Right lobe of liver (tissue), 6 donors: ENCODE measurements around the gene SLC8A1. TPM values are rescaled to one million over a fixed set of nuclear protein-coding genes. Genes with fewer than 3 reads are reported as not detected.

Experiments
- ATAC-seq, 4 donors: fragments of 200-7000 bp; cut with Tn5 transposase; one replicate each; pipeline ENCODE4 v1.9.1; 2020; ENCODE audit warnings: mild to moderate bottlenecking in 4 of 4, moderate library complexity in 4 of 4
- DNase-seq, 3 donors: peaks; one replicate each; pipeline ENCODE4 v3.0.0-alpha.2; 2020
- H3K27ac ChIP-seq, 3 donors: fragments of 200-600 bp; one replicate each; pipeline ENCODE4 v1.8.0; 2022
- H3K27me3 ChIP-seq, 2 donors: fragments of 200-600 bp; one replicate each; pipeline ENCODE4 v1.8.0; 2022
- H3K36me3 ChIP-seq, 4 donors: fragments of 200-600 bp; sonication (generic) in 1 of 4; one replicate each; pipeline versions ENCODE4 v1.5.1 to v1.8.0; 2017 to 2022; ENCODE audit warnings: control low read depth in 1 of 4
- H3K4me1 ChIP-seq, 4 donors: fragments of 200-600 bp; sonication (generic) in 1 of 4; one replicate each; pipeline versions ENCODE4 v1.5.1 to v1.8.0; 2017 to 2022; ENCODE audit warnings: control low read depth in 1 of 4
- H3K4me3 ChIP-seq, 3 donors: fragments of 200-600 bp; one replicate each; pipeline ENCODE4 v1.8.0; 2022
- H3K9me3 ChIP-seq, 4 donors: fragments of 200-600 bp; sonication (generic) in 1 of 4; one replicate each; pipeline versions ENCODE4 v1.5.1 to v1.8.0; 2017 to 2022; ENCODE audit warnings: control low read depth in 1 of 4
- CTCF ChIP-seq, 4 donors: fragments of 200-600 bp in 3 of 4; fragments of 450-650 bp in 1 of 4; IDR thresholded peaks; one replicate each; pipeline versions ENCODE4 v1.5.1 to v1.8.0; 2016 to 2022; ENCODE audit warnings: antibody characterized with exemption in 4 of 4, mild to moderate bottlenecking in 2 of 4
- POLR2A ChIP-seq: fragments of 450-650 bp; IDR thresholded peaks from one replicate; pipeline ENCODE4 v1.6.1; 2017; ENCODE audit warnings: antibody characterized with exemption, mild to moderate bottlenecking
- WGBS: methylation state at CpG from one replicate; pipeline ENCODE4 v1.1.6; 2018; ENCODE audit warnings: low coverage, low lambda C conversion rate; ENCODE audit not compliant: insufficient coverage; ENCODE audit errors: missing lambda C conversion rate; 5-methylcytosine and 5-hydroxymethylcytosine counted together
- intact Hi-C, 2 donors: fragments of 100-400 bp; cut with DNase I; formaldehyde crosslinking; loops; one replicate each; pipeline versions ENCODE4 v1.11.2 to v1.14.1; 2022
- total RNA-seq, 6 experiments: library from RNA; depleted of rRNA in 2 of 6; stranded (reverse); fragments of >200 nt in 2 of 6; fragmentation: NEBNext Ultra II Directional in 3 of 6; extraction: Animal tissue kit (Norgen Biotek cat#: 25700) in 3 of 6; gene quantifications; one replicate each; pipeline versions ENCODE4 v1.1.0 to v1.2.4, GENCODE V29; 2016 to 2023
- donor health status: DM: no; HTN: yes; CAD: no.
- donor health status: DM: no; HTN: no; CAD: no.
- donor health status: DM: no; HTN: no; CAD: no.
- donor health status: DM: no; HTN: yes; CAD: no.
- donor health status: DM: no; HTN: yes; CAD: no.

The SLC8A1 gene
- total RNA-seq, 6 experiments from 2014 or later, result 3.3 to 12.1 (median 4.9) TPM

- Histone ChIP-seq H3K4me3 (no peak overlapping the region), H3K27ac (no peak overlapping the region), H3K36me3 (no peaks in the 10 kb centered on the region), H3K9me3 (no peaks in the 10 kb centered on the region), H3K4me1 (no peaks in the 10 kb centered on the region), H3K27me3 (no peaks in the 10 kb centered on the region)
- DNase-seq (no peak), ATAC-seq (no peak)
- TF ChIP-seq POLR2A (no peak), CTCF (IDR thresholded peaks at IDR 0.05) (no peak)
- WGBS, result 80% methylated on average over 1 of the region's 1 CpG
- intact Hi-C loops, result no loop called here
Observed at GRCh38 chr2:40266201-40266600, 185.7 kb downstream of the SLC8A1 start.

GRCh38 chr2:40265602-40266001 is 186.3 kb downstream of the SLC8A1 start:
- Histone ChIP-seq H3K4me1 (no peaks in the 10 kb centered on the region), H3K27me3 (no peaks in the 10 kb centered on the region), H3K27ac (no peak overlapping the region), H3K9me3 (no peaks in the 10 kb centered on the region), H3K4me3 (no peak overlapping the region), H3K36me3 (no peaks in the 10 kb centered on the region)
- DNase-seq (no peak), ATAC-seq (no peak)
- TF ChIP-seq CTCF (IDR thresholded peaks at IDR 0.05) (no peak), POLR2A (no peak)
- intact Hi-C loops, result no loop called here

GRCh38 chr2:40261042-40261441 is 190.8 kb downstream of the SLC8A1 start:
- H3K9me3 ChIP-seq, result no peaks in the 10 kb centered on the region
- no peak for DNase-seq
- no peaks in the 10 kb centered on the region for H3K4me1 ChIP-seq
- no peaks in the 10 kb centered on the region for H3K36me3 ChIP-seq
- 24% methylated on average over 2 of the region's 2 CpGs for WGBS
- no peaks in the 10 kb centered on the region for H3K27me3 ChIP-seq
- H3K27ac ChIP-seq, result no peak overlapping the region
- no peak for ATAC-seq
- no peak for TF ChIP-seq CTCF (IDR thresholded peaks at IDR 0.05)
- no peak for TF ChIP-seq POLR2A
- intact Hi-C loops, result no loop called here
- H3K4me3 ChIP-seq, result no peak overlapping the region

- ATAC-seq, result no peak
- 16% methylated on average over 2 of the region's 2 CpGs for WGBS
Observed at GRCh38 chr2:40260437-40260836, 191.5 kb downstream of the SLC8A1 start.

More at GRCh38 chr2:40260437-40260836, 191.5 kb downstream of the SLC8A1 start:
- intact Hi-C loops, result no loop called here
- no peaks in the 10 kb centered on the region for H3K36me3 ChIP-seq
- no peaks in the 10 kb centered on the region for H3K4me1 ChIP-seq
- no peak for DNase-seq
- TF ChIP-seq POLR2A, result no peak
- TF ChIP-seq CTCF (IDR thresholded peaks at IDR 0.05), result no peak
- no peak overlapping the region for H3K27ac ChIP-seq
- H3K27me3 ChIP-seq, result no peaks in the 10 kb centered on the region
- H3K4me3 ChIP-seq, result no peak overlapping the region
- H3K9me3 ChIP-seq, result no peaks in the 10 kb centered on the region
